ENCODE results near the gene EARS2. TPM values are rescaled to one million over a fixed set of nuclear protein-coding genes. Genes with fewer than 3 reads are reported as not detected.
A peak's percentile ranks its signal among the peaks of the same experiment; 100 is the strongest.

Gene EARS2
- total and polyA plus RNA-seq, 10 donors, result 9.8 to 21.8 (median 17.2) TPM

GRCh38 chr16:23518435-23518891 lies 38.7 kb downstream of the EARS2 start:
- WGBS, 5 donors, result 30 to 37% (median 31%) methylated on average over 3 of the region's 3 CpGs
- peak overlapping the region in 6 of 8 donors; percentile 1 to 83 (median 68) for H3K27ac ChIP-seq
- H3K9me3 ChIP-seq, result no peaks in the 10 kb centered on the region
- TF ChIP-seq POLR2AphosphoS5 (IDR thresholded peaks at IDR 0.05), result no peak
- no peak for TF ChIP-seq CTCF (IDR thresholded peaks at IDR 0.05 in 8 of 11, conservative IDR thresholded peaks at IDR 0.05 in 3 of 11)
- no peak for TF ChIP-seq POLR2A (IDR thresholded peaks at IDR 0.05)
- no peaks in the 10 kb centered on the region for H3K27me3 ChIP-seq (replicated peaks in 1 of 7)
- H3K36me3 ChIP-seq, result peaks cover 0 to 25% (median 8%) of the 10 kb centered on the region in 6 donors
- no peak for DNase-seq
- no peak overlapping the region for H3K4me3 ChIP-seq
- peaks cover 14 to 78% (median 53%) of the 10 kb centered on the region in 6 donors for H3K4me1 ChIP-seq
- intact Hi-C loops (cut with DNase I; ENCODE audit: low total_unique reads), result no loop called here

GRCh38 chr16:23516366-23517137 lies 40.6 kb downstream of the EARS2 start:
- 51 to 63% (median 55%) methylated on average over 4 of the region's 4 CpGs for WGBS, 5 donors
- H3K36me3 ChIP-seq, result peaks cover 0 to 9% (median 0%) of the 10 kb centered on the region in 6 donors
- H3K4me1 ChIP-seq, result peaks cover 14 to 78% (median 52%) of the 10 kb centered on the region in 6 donors
- H3K4me3 ChIP-seq, result no peak overlapping the region
- intact Hi-C loops (cut with DNase I; ENCODE audit: low total_unique reads), result no loop called here
- peak overlapping the region in 5 of 8 donors; percentile 10 to 78 (median 47) for H3K27ac ChIP-seq
- TF ChIP-seq POLR2AphosphoS5 (IDR thresholded peaks at IDR 0.05) (peak in 2 of 3 donors; percentile 67 to 73), CTCF (IDR thresholded peaks at IDR 0.05 in 8 of 11, conservative IDR thresholded peaks at IDR 0.05 in 3 of 11) (no peak)
- no peaks in the 10 kb centered on the region for H3K9me3 ChIP-seq
- DNase-seq, result peak; percentile 86
- H3K27me3 ChIP-seq (replicated peaks in 1 of 7), result no peaks in the 10 kb centered on the region

GRCh38 chr16:23515881-23516280 lies 41.3 kb downstream of the EARS2 start:
- peaks cover 14 to 78% (median 49%) of the 10 kb centered on the region in 6 donors for H3K4me1 ChIP-seq
- WGBS, 5 donors, result 95 to 100% (median 97%) methylated on average over 5 of the region's 5 CpGs
- H3K36me3 ChIP-seq, result peaks cover 0 to 9% (median 0%) of the 10 kb centered on the region in 6 donors
- no peak for DNase-seq
- TF ChIP-seq POLR2AphosphoS5 (IDR thresholded peaks at IDR 0.05), result no peak
- no peak for TF ChIP-seq POLR2A (IDR thresholded peaks at IDR 0.05)
- TF ChIP-seq CTCF (IDR thresholded peaks at IDR 0.05 in 8 of 11, conservative IDR thresholded peaks at IDR 0.05 in 3 of 11), result no peak
- no peaks in the 10 kb centered on the region for H3K27me3 ChIP-seq (replicated peaks in 1 of 7)
- intact Hi-C loops (cut with DNase I; ENCODE audit: low total_unique reads), result no loop called here
- H3K9me3 ChIP-seq, result no peaks in the 10 kb centered on the region
- peak overlapping the region in 2 of 8 donors; percentile 47 to 78 for H3K27ac ChIP-seq
- H3K4me3 ChIP-seq, result no peak overlapping the region
